Activated CD4-positive, alpha-beta T cell treated with anti-CD3 and anti-CD28 coated beads, Interleukin-2, Interleukin-4, amounts not matched to agents 100 ng/mL and 50 ng/mL, durations not matched to agents 16 hours and 8 hours (primary cell): ENCODE results near the gene ZPR1.
A peak's percentile ranks its signal among the peaks of the same experiment; 100 is the strongest.

ENCODE experiments used
- DNase-seq: peaks from one replicate; pipeline ENCODE4 v3.0.0-alpha.2; 2020; ENCODE audit warnings: low spot score

The ZPR1 gene

DNA sequence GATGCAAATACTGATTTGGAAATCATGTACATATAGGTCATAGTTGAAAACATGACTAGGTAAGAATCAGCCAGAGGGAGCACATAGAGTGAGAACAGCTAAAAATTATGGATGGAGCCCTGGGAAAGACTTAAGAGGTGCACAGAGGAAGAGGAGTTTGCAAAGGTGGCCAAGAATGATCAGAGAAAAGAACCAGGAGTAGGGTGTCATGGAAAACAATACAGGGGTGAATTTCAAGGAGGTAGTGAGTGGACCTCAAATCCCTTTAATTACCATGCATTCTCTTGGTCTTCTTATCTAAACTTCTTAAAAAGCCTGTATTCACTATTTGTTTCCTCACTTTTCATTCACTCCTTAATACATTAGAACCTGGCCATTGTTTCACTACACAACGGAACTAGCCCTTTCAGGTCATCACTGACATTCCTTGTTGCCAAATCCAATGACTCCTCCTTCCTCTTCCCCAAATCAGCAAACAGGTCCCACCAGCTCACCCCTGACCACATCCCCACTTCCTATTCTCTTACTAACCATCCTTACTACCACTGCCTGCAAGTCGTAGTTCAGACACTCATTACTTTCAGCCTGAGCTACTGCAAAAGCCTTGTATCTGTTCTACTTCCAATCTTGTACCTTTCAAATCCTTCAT, 37.6 kb downstream of the ZPR1 start:
- no peak for DNase-seq

GRCh38 chr11:116742104-116742503, 45.7 kb downstream of the ZPR1 start:
- DNase-seq: no peak

- DNase-seq: no peak
These were observed 47.1 kb downstream of the ZPR1 start for GRCh38 chr11:116740741-116741140.

- no peak for DNase-seq
These were observed 48.8 kb downstream of the ZPR1 start for GRCh38 chr11:116738975-116739374.

DNA sequence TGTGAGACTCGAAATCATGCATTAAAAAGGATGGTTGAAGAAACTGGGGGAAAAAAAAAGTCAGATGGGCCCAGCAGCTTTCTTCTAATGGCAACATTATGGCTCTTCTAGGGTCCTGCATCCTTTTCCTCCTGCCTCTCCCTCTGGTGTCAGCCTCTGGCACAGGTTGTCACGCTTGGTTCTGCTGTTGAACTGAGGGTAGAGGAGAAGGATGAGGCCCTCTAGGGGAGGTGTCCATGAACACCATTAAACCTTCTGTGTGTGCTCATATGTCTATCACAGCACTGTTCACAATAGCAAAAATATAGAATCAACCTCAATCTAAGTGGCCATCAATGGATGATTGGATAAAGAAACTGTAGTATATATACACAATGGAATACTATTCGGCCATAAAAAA, 51.1 kb downstream of the ZPR1 start:
- no peak for DNase-seq

- no peak for DNase-seq
These were observed 53.8 kb downstream of the ZPR1 start for GRCh38 chr11:116733969-116734508.

GRCh38 chr11:116733043-116733755, 54.6 kb downstream of the ZPR1 start:
- DNase-seq: no peak

- peak; percentile 64 for DNase-seq
These were observed 55.4 kb downstream of the ZPR1 start for GRCh38 chr11:116732271-116733042.

- DNase-seq: no peak
These were observed 56.0 kb downstream of the ZPR1 start for GRCh38 chr11:116731821-116732220.

GRCh38 chr11:116731097-116731761, 56.6 kb downstream of the ZPR1 start:
- DNase-seq: no peak

DNA sequence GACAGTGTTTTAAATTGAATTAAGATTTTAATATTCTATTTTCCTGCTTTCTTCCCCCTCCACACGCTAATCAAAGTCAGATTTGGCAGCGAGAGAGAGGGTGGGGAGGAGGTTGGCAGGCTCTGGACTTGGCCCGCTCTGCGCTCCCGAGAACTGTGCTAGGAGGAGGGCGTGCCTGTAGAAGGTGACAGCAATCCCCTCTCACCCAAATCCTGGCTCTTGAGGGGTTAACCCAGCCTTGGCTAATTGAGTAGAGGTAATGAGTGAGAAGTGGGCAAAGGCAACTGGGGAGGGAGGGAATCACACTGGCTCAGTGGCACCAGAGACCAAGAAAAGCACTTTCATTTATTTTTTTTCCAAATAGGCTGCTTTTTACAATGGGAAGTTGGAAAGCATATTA, 57.2 kb downstream of the ZPR1 start:
- DNase-seq: no peak

- DNase-seq: no peak
These were observed 57.6 kb downstream of the ZPR1 start for GRCh38 chr11:116730241-116730561.

- DNase-seq: no peak
These were observed 58.2 kb downstream of the ZPR1 start for GRCh38 chr11:116729501-116730240.

- DNase-seq: no peak
These were observed 59.8 kb downstream of the ZPR1 start for GRCh38 chr11:116727990-116728389.

DNA sequence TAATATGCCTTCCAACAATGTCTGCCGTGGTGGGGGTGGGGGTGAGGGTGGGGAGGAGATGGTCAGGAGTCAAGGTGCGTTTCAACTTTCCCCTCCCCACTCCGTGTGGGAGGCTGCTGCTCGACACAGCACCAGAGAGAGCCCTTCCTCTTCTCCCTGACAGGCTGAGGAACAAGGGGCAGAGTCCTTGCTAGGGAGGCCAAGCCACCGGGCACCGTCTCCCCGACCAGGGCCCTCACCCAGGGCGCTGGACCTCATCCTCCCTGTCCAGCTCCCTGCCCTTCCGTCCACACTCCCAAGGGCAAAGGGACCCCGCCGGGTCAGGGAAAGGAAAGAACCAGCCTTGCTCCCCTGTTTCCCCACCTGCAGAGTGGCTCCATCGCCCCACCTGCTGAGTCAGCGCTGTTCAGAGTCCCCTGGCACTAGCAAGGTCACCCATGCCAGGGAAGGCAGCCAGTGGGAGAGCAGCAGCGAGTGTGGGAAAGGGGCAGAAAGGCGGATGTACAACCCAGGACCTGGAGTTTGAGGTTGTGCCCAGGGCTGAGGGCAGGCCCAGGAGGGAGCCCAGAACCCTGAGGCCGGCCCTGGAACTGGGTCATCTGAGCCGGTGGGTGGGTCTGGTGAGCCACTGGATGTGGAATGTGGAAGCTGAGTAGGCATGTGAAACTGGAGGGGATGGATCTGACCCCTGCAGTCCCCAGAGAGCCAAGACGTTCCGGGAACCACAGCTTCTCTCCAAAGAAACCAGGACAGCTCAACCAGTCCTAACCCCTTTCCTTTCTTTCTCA, 62.2 kb downstream of the ZPR1 start:
- DNase-seq: no peak

- no peak for DNase-seq
These were observed 63.0 kb downstream of the ZPR1 start for GRCh38 chr11:116724813-116725212.
